Peyer's patch (tissue), 4 donors: ENCODE data around the gene PLAC8.

Experiments
- CTCF ChIP-seq, 6 experiments: fragments of 450-650 bp in 4 of 6; fragments of 200-600 bp in 2 of 6; sonication (generic) in 1 of 6; IDR thresholded peaks; one replicate each; pipeline ENCODE4 v1.5.1; 2017 to 2019; ENCODE audit warnings: antibody characterized with exemption in 6 of 6, mild to moderate bottlenecking in 3 of 6, moderate library complexity in 1 of 6
- POLR2A ChIP-seq, 2 donors: fragments of 450-650 bp; IDR thresholded peaks; one replicate each; pipeline ENCODE4 v1.5.1; 2017; ENCODE audit warnings: antibody characterized with exemption in 2 of 2, mild to moderate bottlenecking in 2 of 2, moderate library complexity in 2 of 2

- TF ChIP-seq POLR2A (IDR thresholded peaks at IDR 0.05) = no peak
- no peak for TF ChIP-seq CTCF (IDR thresholded peaks at IDR 0.05)
Observed at GRCh38 chr4:83112231-83112630, 2.3 kb downstream of the PLAC8 start.
